Measurements from ENCODE around the gene NELL2. TPM values are rescaled to one million over a fixed set of nuclear protein-coding genes. Genes with fewer than 3 reads are reported as not detected.

The NELL2 gene
- total and polyA plus RNA-seq, 4 donors = 0.09 to 0.42 (median 0.17) TPM; not detected in 1

DNA sequence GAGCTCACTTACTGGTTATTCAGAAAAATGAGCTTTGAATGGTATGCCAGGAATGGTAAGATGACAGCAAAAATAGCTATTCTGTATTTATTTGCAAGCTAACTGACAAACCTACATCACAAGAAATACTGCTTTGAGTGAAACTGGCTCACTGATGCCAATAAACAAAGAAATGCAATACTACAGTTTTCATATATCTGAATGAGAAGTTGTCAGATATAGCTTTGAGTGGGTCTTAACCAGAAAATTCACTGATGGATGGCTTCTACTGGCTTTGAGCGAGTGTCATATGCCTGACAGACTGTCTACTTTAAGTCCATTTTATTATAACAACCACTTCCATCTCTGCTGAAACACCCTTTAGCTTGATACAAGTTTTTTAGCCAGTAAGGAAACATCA is 330.1 kb downstream of the NELL2 start:
- H3K9ac ChIP-seq (ENCODE audit: low read depth in 1 of 2, low read length in 2 of 2) = no peak overlapping the region
- H3K4me3 ChIP-seq (ENCODE audit: low read depth in 1 of 3, low read length in 3 of 3) = no peak overlapping the region
- H3K4me1 ChIP-seq (ENCODE audit: control insufficient read depth in 4 of 4, insufficient read depth in 4 of 4, low read length in 3 of 4) = no peaks in the 10 kb centered on the region
- H3K36me3 ChIP-seq (ENCODE audit: control insufficient read depth in 4 of 4, insufficient read depth in 3 of 4, low read depth in 1 of 4, low read length in 3 of 4) = no peaks in the 10 kb centered on the region
- no peaks in the 10 kb centered on the region for H3K27me3 ChIP-seq (ENCODE audit: control insufficient read depth in 4 of 4, insufficient read depth in 4 of 4, low read length in 3 of 4)
- H3K27ac ChIP-seq (ENCODE audit: low read depth in 1 of 2, low read length in 2 of 2) = no peak overlapping the region
- TF ChIP-seq, protein P1, sequence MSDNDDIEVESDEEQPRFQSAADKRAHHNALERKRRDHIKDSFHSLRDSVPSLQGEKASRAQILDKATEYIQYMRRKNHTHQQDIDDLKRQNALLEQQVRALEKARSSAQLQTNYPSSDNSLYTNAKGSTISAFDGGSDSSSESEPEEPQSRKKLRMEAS (IDR thresholded peaks at IDR 0.05) = no peak
- TF ChIP-seq EGR1 (IDR thresholded peaks at IDR 0.05; ENCODE audit: low read depth in 2 of 2) (no peak), HNF4G (IDR thresholded peaks at IDR 0.05) (no peak), NR2F2 (IDR thresholded peaks at IDR 0.05) (no peak), TAF1 (conservative IDR thresholded peaks at IDR 0.05) (no peak), YY1 (IDR thresholded peaks at IDR 0.05) (no peak), JUND (IDR thresholded peaks at IDR 0.05) (no peak), FOXA1 (IDR thresholded peaks at IDR 0.05) (no peak), HNF4A (conservative IDR thresholded peaks at IDR 0.05) (no peak), RAD21 (IDR thresholded peaks at IDR 0.05) (no peak), RXRA (IDR thresholded peaks at IDR 0.05) (no peak), FOXA2 (IDR thresholded peaks at IDR 0.05) (no peak), GABPA (IDR thresholded peaks at IDR 0.05 in 1 of 2, conservative IDR thresholded peaks at IDR 0.05 in 1 of 2) (no peak)
- TF ChIP-seq, protein P2, sequence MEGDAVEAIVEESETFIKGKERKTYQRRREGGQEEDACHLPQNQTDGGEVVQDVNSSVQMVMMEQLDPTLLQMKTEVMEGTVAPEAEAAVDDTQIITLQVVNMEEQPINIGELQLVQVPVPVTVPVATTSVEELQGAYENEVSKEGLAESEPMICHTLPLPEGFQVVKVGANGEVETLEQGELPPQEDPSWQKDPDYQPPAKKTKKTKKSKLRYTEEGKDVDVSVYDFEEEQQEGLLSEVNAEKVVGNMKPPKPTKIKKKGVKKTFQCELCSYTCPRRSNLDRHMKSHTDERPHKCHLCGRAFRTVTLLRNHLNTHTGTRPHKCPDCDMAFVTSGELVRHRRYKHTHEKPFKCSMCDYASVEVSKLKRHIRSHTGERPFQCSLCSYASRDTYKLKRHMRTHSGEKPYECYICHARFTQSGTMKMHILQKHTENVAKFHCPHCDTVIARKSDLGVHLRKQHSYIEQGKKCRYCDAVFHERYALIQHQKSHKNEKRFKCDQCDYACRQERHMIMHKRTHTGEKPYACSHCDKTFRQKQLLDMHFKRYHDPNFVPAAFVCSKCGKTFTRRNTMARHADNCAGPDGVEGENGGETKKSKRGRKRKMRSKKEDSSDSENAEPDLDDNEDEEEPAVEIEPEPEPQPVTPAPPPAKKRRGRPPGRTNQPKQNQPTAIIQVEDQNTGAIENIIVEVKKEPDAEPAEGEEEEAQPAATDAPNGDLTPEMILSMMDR (IDR thresholded peaks at IDR 0.05; ENCODE audit: low read depth, low read length, missing input control) = no peak
- TF ChIP-seq, protein P3, sequence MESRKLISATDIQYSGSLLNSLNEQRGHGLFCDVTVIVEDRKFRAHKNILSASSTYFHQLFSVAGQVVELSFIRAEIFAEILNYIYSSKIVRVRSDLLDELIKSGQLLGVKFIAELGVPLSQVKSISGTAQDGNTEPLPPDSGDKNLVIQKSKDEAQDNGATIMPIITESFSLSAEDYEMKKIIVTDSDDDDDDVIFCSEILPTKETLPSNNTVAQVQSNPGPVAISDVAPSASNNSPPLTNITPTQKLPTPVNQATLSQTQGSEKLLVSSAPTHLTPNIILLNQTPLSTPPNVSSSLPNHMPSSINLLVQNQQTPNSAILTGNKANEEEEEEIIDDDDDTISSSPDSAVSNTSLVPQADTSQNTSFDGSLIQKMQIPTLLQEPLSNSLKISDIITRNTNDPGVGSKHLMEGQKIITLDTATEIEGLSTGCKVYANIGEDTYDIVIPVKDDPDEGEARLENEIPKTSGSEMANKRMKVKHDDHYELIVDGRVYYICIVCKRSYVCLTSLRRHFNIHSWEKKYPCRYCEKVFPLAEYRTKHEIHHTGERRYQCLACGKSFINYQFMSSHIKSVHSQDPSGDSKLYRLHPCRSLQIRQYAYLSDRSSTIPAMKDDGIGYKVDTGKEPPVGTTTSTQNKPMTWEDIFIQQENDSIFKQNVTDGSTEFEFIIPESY (IDR thresholded peaks at IDR 0.05) = no peak
- TF ChIP-seq, protein P4, sequence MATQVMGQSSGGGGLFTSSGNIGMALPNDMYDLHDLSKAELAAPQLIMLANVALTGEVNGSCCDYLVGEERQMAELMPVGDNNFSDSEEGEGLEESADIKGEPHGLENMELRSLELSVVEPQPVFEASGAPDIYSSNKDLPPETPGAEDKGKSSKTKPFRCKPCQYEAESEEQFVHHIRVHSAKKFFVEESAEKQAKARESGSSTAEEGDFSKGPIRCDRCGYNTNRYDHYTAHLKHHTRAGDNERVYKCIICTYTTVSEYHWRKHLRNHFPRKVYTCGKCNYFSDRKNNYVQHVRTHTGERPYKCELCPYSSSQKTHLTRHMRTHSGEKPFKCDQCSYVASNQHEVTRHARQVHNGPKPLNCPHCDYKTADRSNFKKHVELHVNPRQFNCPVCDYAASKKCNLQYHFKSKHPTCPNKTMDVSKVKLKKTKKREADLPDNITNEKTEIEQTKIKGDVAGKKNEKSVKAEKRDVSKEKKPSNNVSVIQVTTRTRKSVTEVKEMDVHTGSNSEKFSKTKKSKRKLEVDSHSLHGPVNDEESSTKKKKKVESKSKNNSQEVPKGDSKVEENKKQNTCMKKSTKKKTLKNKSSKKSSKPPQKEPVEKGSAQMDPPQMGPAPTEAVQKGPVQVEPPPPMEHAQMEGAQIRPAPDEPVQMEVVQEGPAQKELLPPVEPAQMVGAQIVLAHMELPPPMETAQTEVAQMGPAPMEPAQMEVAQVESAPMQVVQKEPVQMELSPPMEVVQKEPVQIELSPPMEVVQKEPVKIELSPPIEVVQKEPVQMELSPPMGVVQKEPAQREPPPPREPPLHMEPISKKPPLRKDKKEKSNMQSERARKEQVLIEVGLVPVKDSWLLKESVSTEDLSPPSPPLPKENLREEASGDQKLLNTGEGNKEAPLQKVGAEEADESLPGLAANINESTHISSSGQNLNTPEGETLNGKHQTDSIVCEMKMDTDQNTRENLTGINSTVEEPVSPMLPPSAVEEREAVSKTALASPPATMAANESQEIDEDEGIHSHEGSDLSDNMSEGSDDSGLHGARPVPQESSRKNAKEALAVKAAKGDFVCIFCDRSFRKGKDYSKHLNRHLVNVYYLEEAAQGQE (IDR thresholded peaks at IDR 0.05) = no peak
- TF ChIP-seq, protein P5, sequence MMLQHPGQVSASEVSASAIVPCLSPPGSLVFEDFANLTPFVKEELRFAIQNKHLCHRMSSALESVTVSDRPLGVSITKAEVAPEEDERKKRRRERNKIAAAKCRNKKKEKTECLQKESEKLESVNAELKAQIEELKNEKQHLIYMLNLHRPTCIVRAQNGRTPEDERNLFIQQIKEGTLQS (IDR thresholded peaks at IDR 0.05) = no peak
- 82% methylated on average over 1 of the region's 1 CpG for WGBS
- DNase-seq (ENCODE audit: low spot score) = no peak
- no peaks in the 10 kb centered on the region for H3K9me3 ChIP-seq (ENCODE audit: control insufficient read depth in 4 of 4, low read length in 3 of 4)

DNA sequence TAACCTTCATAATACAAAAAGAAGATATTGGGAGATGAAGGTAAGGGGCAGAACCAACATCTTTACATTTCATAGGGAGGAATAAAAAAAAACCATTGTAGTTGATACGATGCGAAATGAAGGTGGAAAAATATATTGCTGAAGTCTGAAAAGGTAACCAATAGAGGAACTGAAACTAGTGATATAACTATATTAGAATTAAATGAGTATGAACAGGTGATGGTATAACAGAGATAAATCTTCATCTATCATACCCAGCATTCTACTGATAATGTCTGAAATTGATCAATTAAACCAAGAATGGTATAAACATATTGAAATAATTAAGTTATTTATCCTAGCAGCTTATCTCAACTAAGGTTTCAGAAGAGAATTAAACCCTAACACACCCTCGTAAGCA is 332.1 kb downstream of the NELL2 start:
- no peak overlapping the region for H3K9ac ChIP-seq (ENCODE audit: low read depth in 1 of 2, low read length in 2 of 2)
- H3K27ac ChIP-seq (ENCODE audit: low read depth in 1 of 2, low read length in 2 of 2) = no peak overlapping the region
- no peaks in the 10 kb centered on the region for H3K9me3 ChIP-seq (ENCODE audit: control insufficient read depth in 4 of 4, low read length in 3 of 4)
- 89% methylated on average over 3 of the region's 3 CpGs for WGBS
- H3K36me3 ChIP-seq (ENCODE audit: control insufficient read depth in 4 of 4, insufficient read depth in 3 of 4, low read depth in 1 of 4, low read length in 3 of 4) = no peaks in the 10 kb centered on the region
- H3K4me3 ChIP-seq (ENCODE audit: low read depth in 1 of 3, low read length in 3 of 3) = no peak overlapping the region
- DNase-seq (ENCODE audit: low spot score) = no peak
- H3K27me3 ChIP-seq (ENCODE audit: control insufficient read depth in 4 of 4, insufficient read depth in 4 of 4, low read length in 3 of 4) = no peaks in the 10 kb centered on the region
- TF ChIP-seq JUND (IDR thresholded peaks at IDR 0.05) (no peak), NR2F2 (IDR thresholded peaks at IDR 0.05) (no peak), RAD21 (IDR thresholded peaks at IDR 0.05) (no peak), FOXA1 (IDR thresholded peaks at IDR 0.05) (no peak), YY1 (IDR thresholded peaks at IDR 0.05) (no peak), SP1 (IDR thresholded peaks at IDR 0.05) (no peak), HNF4A (conservative IDR thresholded peaks at IDR 0.05) (no peak)
- TF ChIP-seq, protein P3 (IDR thresholded peaks at IDR 0.05) = no peak
- H3K4me1 ChIP-seq (ENCODE audit: control insufficient read depth in 4 of 4, insufficient read depth in 4 of 4, low read length in 3 of 4) = no peaks in the 10 kb centered on the region

All from liver (tissue), 9 donors.